ENCODE measurements around the gene WDR45B. TPM values are rescaled to one million over a fixed set of nuclear protein-coding genes. Genes with fewer than 3 reads are reported as not detected.

Gene WDR45B
- total and polyA plus RNA-seq, 2 donors (not counting 1 experiment from before 2014, with no cell fraction given) = 54.3 to 72.7 TPM

GRCh38 chr17:82684228-82684841 is 36.1 kb upstream of the WDR45B start:
- Histone ChIP-seq H3K4me3 (ENCODE audit: control extremely low read depth in 1 of 5, extremely low read depth in 1 of 5, insufficient read depth in 1 of 5, low read depth in 2 of 5, low read length in 4 of 5) (no peak overlapping the region), H3K79me2 (ENCODE audit: control insufficient read depth, insufficient read depth, low read length) (no peaks in the 10 kb centered on the region), H3K27ac (ENCODE audit: low read length in 2 of 2) (no peak overlapping the region), H3K36me3 (replicated peaks in 1 of 2; ENCODE audit: control extremely low read depth in 1 of 2, control insufficient read depth in 1 of 2, extremely low read depth in 1 of 2, insufficient read depth in 2 of 2, low read length in 1 of 2) (no peaks in the 10 kb centered on the region), H3K4me1 (ENCODE audit: control insufficient read depth in 2 of 2, insufficient read depth in 2 of 2, low read length in 2 of 2) (no peaks in the 10 kb centered on the region), H3K4me2 (replicated peaks; ENCODE audit: low read depth, low read length, poor library complexity, severe bottlenecking) (no peak overlapping the region), H4K20me1 (ENCODE audit: control insufficient read depth, insufficient read depth, low read length, poor library complexity, severe bottlenecking) (no peaks in the 10 kb centered on the region), H3K9me3 (ENCODE audit: control extremely low read depth in 1 of 3, control insufficient read depth in 2 of 3, insufficient read depth in 1 of 3, low read length in 2 of 3) (peaks cover 0 to 16% (median 12%) of the 10 kb centered on the region in 3 donors), H2AFZ (ENCODE audit: insufficient read depth, low read depth, low read length, poor library complexity, severe bottlenecking) (no peak overlapping the region), H3K9ac (ENCODE audit: low read length) (no peak overlapping the region), H3K27me3 (replicated peaks in 1 of 4; ENCODE audit: control extremely low read depth in 1 of 4, control insufficient read depth in 3 of 4, insufficient read depth in 4 of 4, low read length in 3 of 4) (no peaks in the 10 kb centered on the region)
- no peak for TF ChIP-seq CTCF (IDR thresholded peaks at IDR 0.05)
- TF ChIP-seq EZH2 (IDR thresholded peaks at IDR 0.05; ENCODE audit: borderline replicate concordance, insufficient read depth, low read depth, low read length, poor library complexity, severe bottlenecking) = no peak
- Mint-ChIP-seq H3K27ac (no peak overlapping the region), H3K4me3 (no peak overlapping the region), H3K9me3 (ENCODE audit: insufficient read depth) (no peaks in the 10 kb centered on the region), H3K4me1 (no peaks in the 10 kb centered on the region), H3K27me3 (no peaks in the 10 kb centered on the region)
- intact Hi-C loops (cut with micrococcal nuclease) = no loop called here
- no peak for DNase-seq
- WGBS (ENCODE audit: insufficient coverage) = 96% methylated on average over 8 of the region's 13 CpGs
- ChIA-PET POLR2A (no interaction called here), CTCF (no interaction called here)
- ATAC-seq (ENCODE audit: low read depth) = no peak

- intact Hi-C loops (cut with micrococcal nuclease) = no loop called here
- CTCF ChIA-PET = no interaction called here
These were observed 35.3 kb upstream of the WDR45B start for GRCh38 chr17:82683534-82683933.

More at GRCh38 chr17:82683534-82683933, 35.3 kb upstream of the WDR45B start:
- Histone ChIP-seq H3K4me2 (replicated peaks; ENCODE audit: low read depth, low read length, poor library complexity, severe bottlenecking) (no peak overlapping the region), H3K79me2 (ENCODE audit: control insufficient read depth, insufficient read depth, low read length) (no peaks in the 10 kb centered on the region), H3K4me1 (ENCODE audit: control insufficient read depth in 2 of 2, insufficient read depth in 2 of 2, low read length in 2 of 2) (no peaks in the 10 kb centered on the region), H4K20me1 (ENCODE audit: control insufficient read depth, insufficient read depth, low read length, poor library complexity, severe bottlenecking) (no peaks in the 10 kb centered on the region), H3K9ac (ENCODE audit: low read length) (no peak overlapping the region), H3K9me3 (ENCODE audit: control extremely low read depth in 1 of 3, control insufficient read depth in 2 of 3, insufficient read depth in 1 of 3, low read length in 2 of 3) (peaks cover 0 to 16% (median 12%) of the 10 kb centered on the region in 3 donors), H3K4me3 (ENCODE audit: control extremely low read depth in 1 of 5, extremely low read depth in 1 of 5, insufficient read depth in 1 of 5, low read depth in 2 of 5, low read length in 4 of 5) (no peak overlapping the region), H2AFZ (ENCODE audit: insufficient read depth, low read depth, low read length, poor library complexity, severe bottlenecking) (no peak overlapping the region), H3K27me3 (replicated peaks in 1 of 4; ENCODE audit: control extremely low read depth in 1 of 4, control insufficient read depth in 3 of 4, insufficient read depth in 4 of 4, low read length in 3 of 4) (no peaks in the 10 kb centered on the region), H3K27ac (ENCODE audit: low read length in 2 of 2) (no peak overlapping the region), H3K36me3 (replicated peaks in 1 of 2; ENCODE audit: control extremely low read depth in 1 of 2, control insufficient read depth in 1 of 2, extremely low read depth in 1 of 2, insufficient read depth in 2 of 2, low read length in 1 of 2) (no peaks in the 10 kb centered on the region)
- POLR2A ChIA-PET = no interaction called here
- Mint-ChIP-seq H3K27ac (no peak overlapping the region), H3K4me3 (no peak overlapping the region), H3K9me3 (ENCODE audit: insufficient read depth) (no peaks in the 10 kb centered on the region), H3K4me1 (no peaks in the 10 kb centered on the region), H3K27me3 (no peaks in the 10 kb centered on the region)
- DNase-seq (no peak), ATAC-seq (ENCODE audit: low read depth) (no peak)
- TF ChIP-seq CTCF (IDR thresholded peaks at IDR 0.05) (no peak), EZH2 (IDR thresholded peaks at IDR 0.05; ENCODE audit: borderline replicate concordance, insufficient read depth, low read depth, low read length, poor library complexity, severe bottlenecking) (no peak)
- 83% methylated on average over 1 of the region's 1 CpG for WGBS (ENCODE audit: insufficient coverage)
